ENCODE data around the gene TRPM2. TPM values are rescaled to one million over a fixed set of nuclear protein-coding genes. Genes with fewer than 3 reads are reported as not detected.
"Not testable (repeated sequence)": the region's sequence is repeated elsewhere in the genome, so short reads cannot be mapped to it uniquely, and the experiment has no call there.

The TRPM2 gene
- polyA plus RNA-seq, 4 donors: 0.55 to 1.5 (median 0.77) TPM

GRCh38 chr21:44475266-44475845, 121.9 kb downstream of the TRPM2 start:
- DNase-seq (ENCODE audit: low read depth in 4 of 4, low spot score in 3 of 4): no peak

DNA sequence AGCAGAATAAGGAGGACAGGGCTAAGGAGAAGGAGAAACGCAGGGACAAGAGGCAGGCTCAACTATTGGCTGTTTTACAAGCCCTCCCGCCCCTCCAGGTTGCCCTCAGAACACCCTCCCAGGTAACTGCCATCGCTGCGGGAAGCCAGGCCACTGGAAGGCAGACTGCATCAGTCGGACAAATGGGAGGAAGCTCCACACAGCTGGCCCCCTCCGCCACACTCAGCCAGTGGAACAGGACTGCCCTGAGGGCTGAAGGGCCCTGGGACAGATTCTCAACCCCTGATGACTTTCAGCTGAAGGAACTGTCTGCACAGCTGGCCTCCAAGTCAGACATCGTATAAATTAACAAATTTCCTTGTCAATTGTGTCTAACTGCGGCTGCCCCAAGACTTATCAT, 123.7 kb downstream of the TRPM2 start:
- no peak for DNase-seq (ENCODE audit: low read depth in 4 of 4, low spot score in 3 of 4)

GRCh38 chr21:44477712-44478111, 124.3 kb downstream of the TRPM2 start:
- DNase-seq (ENCODE audit: low read depth in 4 of 4, low spot score in 3 of 4): no peak

GRCh38 chr21:44478124-44478800, 124.8 kb downstream of the TRPM2 start:
- no peak for DNase-seq (ENCODE audit: low read depth in 4 of 4, low spot score in 3 of 4)

DNA sequence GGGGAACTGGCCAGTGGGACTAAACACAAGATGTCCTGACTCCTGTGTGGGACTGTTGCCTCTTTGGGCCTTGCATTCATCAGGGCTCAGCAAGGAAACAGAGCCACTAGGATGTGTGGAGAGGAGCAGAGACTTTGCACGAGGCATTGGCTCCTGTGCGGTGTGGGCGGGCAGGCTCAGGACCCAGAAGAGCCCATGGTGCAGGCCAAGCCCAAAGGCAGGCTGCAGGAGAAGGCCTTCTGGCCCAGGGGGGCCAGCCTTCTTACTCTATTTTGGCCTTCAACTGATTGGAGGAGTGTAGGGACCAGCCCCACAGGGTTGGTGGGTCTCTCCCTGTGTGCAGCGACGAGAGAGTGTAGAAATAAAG, 125.4 kb downstream of the TRPM2 start:
- DNase-seq (ENCODE audit: low read depth in 4 of 4, low spot score in 3 of 4): no peak

- DNase-seq (ENCODE audit: low read depth in 4 of 4, low spot score in 3 of 4): not testable (repeated sequence)
Measured at GRCh38 chr21:44479556-44480199, 126.3 kb downstream of the TRPM2 start.

DNA sequence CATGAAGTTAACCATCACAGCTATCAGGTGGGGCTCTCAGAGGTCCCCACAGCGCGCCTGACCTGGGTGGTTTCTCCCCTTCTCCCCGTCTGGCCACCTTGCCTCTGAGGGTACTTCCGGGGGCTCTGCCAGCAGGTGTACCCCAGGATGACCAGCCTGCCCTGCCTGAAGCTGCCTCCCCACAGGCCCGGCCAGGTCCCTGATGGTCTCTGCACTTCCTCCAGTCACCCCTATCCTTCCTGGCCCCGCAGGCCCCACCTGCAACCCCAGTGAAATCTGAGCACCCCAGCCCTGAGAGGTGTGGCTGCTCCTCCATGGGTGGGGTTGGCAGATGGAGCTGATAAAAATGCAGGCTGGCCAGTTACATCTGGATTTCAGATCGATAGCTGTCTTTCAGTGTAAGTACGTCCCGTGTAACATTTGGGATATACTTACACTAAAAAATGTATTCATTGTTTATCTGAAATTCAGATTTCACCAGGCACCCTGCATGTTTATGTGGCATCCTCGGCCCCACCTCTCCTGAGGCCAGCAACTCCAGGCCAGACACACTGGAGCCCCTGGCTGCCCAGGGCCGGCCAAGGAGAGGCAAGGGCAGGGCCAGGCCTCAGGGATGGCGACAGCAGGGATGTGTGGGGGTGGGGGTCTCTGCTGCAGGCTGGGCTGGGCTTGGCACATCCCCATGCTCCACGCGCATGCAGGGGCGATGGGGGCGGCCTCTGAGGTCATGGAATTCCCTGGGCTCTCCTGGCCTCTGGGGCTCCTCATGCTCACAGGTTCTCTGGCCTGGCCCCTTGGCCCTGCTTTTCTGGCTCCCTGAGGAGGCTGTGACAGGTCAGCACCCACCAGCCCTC, 127.0 kb downstream of the TRPM2 start:
- DNase-seq (ENCODE audit: low read depth in 4 of 4, low spot score in 3 of 4): no peak

- no peak for DNase-seq (ENCODE audit: low read depth in 4 of 4, low spot score in 3 of 4)
Measured at GRCh38 chr21:44482581-44483287, 129.3 kb downstream of the TRPM2 start.

DNA sequence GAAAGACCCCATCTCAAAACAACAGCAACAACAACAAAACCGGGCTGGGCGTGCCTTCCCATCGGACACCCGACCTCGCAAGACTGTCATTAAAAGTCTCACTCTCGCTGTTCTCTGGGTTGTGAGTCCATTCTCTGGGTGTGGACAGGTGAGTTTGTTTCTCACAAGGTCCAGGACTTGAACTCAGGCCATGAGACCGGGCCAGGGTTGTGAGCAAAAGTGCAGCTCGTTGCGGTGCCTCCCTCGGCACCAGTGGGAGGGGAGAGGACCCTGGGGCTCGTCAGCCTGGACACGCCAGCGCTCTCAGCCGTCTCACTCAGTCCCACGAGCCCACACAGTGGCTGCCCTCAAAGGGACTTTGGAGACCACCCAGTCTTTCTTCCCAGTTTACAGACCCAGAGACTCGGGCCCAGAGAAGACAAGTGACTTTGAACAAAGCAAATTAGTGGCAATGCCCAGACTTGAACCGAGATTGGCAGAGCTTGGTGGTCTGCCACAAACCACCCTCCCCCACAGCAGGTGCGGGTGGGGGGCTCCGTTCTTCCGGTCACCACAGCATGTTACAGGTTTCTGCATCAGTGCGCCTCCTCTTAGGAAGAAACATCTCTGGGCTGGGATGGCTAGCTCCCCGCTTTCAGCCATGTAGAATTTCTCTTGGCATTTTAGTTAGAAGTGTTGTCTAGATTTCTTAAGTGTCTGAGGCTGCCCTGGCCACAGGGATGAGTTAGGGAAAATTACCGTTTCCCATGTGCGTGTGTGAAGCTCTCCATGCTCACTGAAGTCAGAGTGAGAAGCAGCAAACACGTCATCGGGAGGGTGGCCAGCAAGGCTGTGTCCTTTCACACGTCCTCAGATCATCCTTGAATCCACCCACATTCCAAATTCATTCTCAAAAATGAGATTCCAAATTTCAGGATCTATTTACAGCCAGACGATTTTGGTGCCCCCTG, 130.1 kb downstream of the TRPM2 start:
- no peak for DNase-seq (ENCODE audit: low read depth in 4 of 4, low spot score in 3 of 4)

DNA sequence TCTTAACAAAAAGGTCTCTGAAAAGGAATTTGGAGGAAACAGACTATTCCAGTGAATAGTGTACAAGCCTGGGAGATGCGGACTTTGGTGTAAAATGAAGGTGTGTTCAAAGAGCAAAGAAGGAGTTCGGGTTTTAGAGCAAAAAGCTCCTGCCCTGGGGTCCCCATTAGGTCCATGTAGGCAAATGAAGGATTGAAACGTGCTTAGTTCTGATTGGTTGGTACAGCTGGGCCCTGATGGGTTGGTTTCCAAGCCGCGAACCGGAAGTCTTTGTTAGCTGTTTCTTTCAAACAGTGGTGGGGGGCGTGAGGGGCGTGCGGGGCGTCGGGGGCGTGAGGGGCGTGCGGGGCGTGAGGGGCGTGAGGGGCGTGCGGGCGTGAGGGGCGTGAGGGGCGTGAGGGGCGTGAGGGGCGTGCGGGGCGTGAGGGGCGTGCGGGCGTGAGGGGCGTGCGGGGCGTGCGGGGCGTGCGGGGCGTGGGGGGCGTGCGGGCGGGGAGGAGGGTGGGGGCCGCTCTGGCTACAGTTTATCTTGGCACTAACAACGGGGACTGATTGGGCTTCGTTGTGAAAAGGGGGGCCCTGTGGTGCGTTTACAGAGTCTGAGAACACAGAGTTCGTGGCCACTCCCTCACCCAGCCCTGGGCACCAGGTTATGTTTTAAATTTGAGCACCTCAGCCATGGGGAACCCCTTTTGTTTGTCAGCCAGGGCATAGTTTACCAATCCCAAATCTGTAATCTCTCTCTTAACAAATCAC, 131.3 kb downstream of the TRPM2 start:
- DNase-seq (ENCODE audit: low read depth in 4 of 4, low spot score in 3 of 4): no peak

DNA sequence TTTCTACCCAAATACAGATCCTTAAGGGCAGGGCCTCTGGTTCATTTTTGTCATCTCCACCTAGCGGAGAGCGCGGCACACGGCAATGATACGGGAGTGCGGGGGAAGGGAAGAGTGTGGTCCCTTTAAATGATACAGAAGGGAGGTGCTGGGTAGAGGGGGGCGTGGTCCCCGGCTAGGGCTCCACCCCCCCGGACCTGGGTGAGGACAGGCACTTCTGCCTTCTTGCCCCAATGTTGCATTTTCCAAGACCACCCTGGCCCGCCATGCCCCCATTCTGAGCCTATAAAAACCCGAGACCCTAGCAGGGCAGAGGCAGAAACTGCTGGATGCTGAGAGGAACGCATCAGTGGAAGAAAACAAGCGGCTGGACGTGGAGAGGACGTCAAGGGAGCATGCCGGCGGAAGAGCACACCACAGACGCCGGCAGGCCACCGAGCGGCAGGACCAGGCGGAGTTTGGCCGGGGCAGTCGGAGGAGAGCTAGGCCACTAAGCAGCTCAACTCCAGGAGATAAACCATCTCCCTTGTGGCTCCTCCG, 131.9 kb downstream of the TRPM2 start:
- no peak for DNase-seq (ENCODE audit: low read depth in 4 of 4, low spot score in 3 of 4)

GRCh38 chr21:44485796-44486195, 132.4 kb downstream of the TRPM2 start:
- DNase-seq (ENCODE audit: low read depth in 4 of 4, low spot score in 3 of 4): no peak

DNA sequence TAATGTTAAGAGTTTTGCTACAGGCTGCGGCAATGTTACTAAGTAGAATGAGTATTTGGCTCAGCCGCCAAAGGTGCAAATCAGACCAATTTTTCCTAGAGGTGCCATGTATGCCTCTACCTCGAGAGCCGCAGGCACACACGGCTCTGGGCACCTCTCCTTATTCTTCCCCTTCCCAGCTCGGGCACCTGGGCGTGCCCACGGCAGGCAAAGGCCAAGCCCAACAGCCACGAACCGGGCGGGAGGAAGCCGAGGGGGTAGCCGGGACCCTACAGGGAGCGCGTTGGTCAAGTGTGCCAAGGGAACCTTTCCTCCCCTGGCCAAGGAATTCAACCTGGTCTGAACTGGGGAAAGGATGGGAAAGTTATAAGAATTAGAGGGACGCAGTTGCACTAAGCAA, 132.9 kb downstream of the TRPM2 start:
- no peak for DNase-seq (ENCODE audit: low read depth in 4 of 4, low spot score in 3 of 4)

GRCh38 chr21:44487831-44488230, 134.4 kb downstream of the TRPM2 start:
- no peak for DNase-seq (ENCODE audit: low read depth in 4 of 4, low spot score in 3 of 4)

GRCh38 chr21:44489962-44490361, 136.5 kb downstream of the TRPM2 start:
- no peak for DNase-seq (ENCODE audit: low read depth in 4 of 4, low spot score in 3 of 4)

DNA sequence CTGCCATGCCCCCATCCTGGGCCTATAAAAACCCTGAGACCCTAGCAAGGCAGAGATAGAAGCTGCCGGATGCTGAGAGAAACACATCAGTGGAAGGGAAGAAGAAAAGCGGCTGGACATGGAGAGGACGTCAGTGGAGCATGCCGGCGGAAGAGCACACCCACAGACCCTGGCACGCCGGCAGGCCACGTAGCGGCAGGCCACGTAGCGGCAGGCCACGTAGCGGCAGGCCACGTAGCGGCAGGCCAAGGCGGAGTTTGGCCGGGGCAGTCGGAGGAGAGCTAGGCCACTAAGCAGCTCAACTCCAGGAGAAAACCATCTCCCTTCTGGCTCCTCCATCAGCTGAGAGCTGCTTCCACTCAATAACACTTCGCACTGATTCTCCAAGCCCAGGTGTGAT, 137.0 kb downstream of the TRPM2 start:
- DNase-seq (ENCODE audit: low read depth in 4 of 4, low spot score in 3 of 4): no peak

DNA sequence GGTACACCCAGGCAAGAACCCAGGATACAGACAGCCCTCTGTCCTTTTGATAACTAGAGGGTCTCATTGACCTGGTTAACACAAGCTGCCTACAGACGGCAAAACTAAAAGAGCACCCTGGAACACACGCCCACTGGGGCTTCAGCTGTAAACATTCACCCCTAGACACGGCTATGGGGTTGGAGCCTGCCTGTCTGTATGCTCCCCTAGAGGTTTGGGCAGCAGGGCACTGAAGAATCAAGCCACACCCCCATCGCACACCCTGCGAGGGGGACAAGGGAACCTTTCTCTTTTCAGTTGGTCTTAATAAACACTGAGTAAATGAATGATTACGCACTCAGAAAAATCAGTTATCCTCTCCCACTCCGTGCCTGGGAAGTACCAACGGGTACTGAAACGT, 137.4 kb downstream of the TRPM2 start:
- no peak for DNase-seq (ENCODE audit: low read depth in 4 of 4, low spot score in 3 of 4)
